GM19467 (cell line): Measurements from ENCODE around the gene HBS1L.

ENCODE experiments used
- ATAC-seq: cut with Tn5 transposase; IDR thresholded peaks from one replicate; pipeline ENCODE4 v1.9.1; 2021; ENCODE audit warnings: mild to moderate bottlenecking, moderate library complexity; ENCODE audit not compliant: unreplicated experiment

Gene HBS1L

DNA sequence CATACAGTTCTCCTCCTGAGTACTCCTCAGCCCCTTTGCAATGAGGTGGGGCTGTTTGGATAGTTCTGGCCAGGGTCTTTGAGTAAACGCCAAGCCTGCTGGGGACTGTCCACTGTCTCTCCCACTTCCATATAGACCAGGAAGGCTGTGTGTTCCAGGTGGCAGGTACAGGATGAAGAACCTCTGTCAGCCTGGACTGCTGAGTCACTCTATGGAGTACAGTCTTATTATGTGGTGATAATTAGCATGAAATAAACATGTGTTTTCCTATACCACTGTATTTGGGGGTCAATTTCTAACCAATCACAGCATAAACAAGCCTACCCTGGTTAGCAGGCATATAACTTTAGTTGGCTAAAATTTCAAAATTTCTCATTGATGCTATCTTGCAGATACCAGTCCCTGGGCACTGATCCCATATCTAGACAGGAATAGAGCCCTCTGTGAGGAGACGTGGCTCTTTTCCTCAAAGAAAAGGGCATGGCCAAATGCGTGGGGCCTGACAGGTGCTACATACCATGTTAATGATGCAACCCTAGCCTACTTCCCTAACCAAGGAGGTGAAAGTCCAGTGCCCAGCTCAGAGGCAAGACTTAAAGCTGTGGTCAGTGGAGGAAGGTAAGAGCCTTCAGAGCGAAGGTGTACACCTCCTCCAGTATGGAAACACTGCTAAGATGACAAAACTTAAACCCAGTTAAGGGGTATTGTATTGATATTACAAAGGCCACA is 100.2 kb downstream of the HBS1L start:
- ATAC-seq: no peak

DNA sequence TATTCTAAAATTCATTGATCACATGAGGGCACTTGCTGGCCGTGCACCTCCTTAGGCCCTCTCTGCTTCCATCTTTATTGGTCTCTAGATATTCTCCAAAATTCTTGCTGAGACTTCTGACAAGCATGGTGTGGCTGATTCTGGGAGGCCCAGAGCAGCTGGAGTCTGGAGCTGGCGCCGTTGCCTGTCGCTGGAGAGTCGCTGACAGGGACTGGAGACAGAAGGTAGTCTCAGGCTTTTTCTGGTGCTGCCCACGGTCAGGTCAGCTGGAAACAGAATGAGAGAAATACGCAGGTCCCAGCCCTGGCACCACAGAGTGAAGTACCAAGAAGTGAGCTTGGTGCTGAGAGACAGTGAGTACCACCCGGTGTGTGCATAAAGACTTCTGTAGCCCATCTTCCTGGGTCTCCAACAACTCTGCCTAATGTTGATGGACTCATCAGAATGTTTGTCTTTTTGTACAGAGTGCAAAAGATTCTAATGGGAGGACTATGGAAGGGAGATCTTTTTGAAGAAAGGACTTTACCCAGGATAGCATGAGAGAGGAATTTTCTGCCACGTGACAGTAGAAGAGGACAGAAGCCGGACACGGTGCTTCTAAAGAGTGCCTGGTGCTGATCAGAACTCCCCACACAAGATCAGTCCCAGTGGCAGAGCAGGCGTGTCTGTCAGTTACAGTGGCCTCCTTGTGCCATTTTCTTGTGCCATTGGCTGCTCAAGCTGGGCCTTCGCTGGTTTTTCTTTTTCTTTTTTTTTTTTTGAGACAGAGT is 102.9 kb downstream of the HBS1L start:
- ATAC-seq: no peak

DNA sequence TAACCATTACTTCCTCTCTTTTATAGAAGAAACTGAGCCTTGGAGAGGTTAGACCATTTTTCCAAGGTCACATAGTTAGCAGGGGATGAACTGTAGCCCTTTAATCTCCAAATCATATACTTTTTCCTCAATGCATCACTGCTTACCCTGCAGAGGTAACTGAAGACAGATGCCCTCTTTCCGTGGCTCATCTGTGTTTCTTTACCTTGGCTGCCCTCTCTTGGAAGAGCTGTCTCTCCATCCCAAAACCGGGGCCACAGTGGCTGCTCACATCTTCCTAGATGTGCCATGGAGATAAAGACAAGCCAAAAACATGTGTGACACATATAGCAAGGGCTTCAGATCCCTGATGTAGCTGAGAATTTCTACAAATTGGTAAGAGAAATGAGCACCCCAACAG is 104.1 kb downstream of the HBS1L start:
- no peak for ATAC-seq

DNA sequence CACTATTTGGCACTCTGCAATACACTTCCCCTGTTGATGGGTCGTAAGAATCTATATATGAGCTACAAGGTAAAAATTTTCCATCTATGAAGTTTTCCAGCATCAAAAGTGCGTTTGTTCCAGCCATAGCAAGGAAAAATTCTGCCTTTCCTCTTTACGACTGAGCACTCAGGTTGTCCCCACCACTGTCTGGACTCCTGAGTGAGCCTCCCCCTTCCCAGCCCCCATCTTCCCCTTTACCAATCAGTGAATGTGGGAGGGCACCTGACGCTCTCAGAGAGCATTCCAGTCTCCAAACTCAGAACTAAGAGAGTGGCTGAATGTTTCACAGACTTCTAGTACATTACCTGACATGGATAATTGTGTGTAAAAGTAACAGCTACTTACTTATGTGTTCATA is 104.7 kb downstream of the HBS1L start, which contains the start of gene ALDH8A1:
Gene ALDH8A1, minus strand, starts transcription at position 175 of the 400 bp plus-strand sequence. Its CDS starts 48 bp downstream, at position 127.
- no peak for ATAC-seq

DNA sequence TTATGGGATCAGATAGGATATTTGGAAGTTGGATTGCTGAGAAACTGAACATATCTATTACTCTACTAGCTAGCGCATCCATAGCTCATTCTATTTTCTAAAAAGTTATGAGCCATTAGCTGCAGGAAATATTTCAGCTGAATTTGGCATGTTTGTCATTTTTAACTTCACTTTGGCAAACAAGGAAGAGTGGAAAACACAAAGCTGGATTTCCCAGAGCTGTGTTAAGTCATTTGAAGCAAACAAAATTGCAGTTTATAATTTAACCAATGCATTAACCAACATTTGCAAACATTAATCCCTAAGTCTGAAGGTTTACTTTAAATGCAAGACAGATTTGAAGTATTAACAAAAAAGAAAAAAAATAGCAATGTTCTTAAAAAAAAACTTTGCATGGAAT is 105.9 kb downstream of the HBS1L start:
- no peak for ATAC-seq

DNA sequence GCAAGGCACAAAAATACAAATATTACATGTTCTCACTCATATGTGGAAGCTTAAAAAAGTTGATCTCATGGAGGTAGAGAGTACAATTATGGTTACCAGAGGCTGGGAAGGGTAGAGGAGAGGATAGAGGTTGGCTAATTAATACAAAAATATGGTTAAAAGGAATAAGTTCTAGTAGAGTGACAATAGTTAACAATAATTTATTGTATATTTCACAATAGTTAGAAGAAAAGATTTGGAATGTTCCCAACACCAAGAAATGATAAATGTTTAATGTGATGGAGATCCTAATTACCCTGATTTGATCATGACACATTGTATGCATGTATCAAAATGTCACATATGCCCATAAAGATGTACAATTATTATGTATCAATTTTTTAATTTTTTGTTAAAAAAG is 106.5 kb downstream of the HBS1L start:
- no peak for ATAC-seq

DNA sequence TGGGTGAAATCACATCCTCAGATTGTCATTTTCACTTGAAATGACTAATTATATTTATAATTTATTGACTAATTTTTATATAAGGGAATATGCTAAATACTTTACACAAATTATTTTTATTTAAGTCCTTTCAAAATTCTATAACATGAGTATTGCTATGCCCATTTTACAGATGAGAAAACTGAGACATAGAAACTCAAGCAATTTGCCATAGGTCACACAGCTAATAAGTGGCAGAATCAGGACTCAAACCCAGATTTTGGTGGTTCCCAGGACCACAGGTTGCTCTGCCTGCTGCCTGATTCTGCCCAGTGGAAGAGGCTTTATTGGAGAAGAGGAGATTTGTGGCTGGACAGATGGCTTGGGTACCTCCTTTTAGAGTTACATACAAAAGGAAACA is 109.6 kb downstream of the HBS1L start:
- ATAC-seq: no peak

DNA sequence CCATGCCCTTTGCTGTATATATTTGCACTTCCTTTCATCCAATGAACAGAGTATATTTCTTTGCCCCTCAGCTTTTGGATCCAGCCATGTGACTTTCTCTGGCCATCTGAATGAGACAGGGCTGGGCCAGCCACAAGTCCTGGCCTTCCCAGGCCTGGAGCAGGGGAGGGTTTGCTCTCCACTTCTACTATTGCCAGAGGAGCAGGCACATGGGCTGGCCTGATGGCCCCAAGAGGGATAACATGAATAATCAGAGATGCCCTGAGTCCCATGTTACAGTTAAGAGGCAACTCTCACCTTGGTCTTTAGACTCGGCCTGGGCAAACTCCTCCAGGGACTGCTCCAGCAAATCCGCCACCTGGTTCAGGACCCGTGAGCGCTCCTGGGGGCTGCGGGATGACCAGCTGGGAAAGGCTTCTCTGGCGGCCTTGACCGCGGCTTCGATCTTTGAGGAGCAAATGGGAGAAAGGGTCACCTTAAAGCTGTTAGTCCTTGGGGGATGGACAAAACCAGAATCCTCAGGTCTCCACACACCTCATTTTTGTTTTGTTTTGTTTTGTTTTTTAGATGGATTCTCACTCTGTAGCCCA is 111.0 kb downstream of the HBS1L start:
- ATAC-seq: no peak

DNA sequence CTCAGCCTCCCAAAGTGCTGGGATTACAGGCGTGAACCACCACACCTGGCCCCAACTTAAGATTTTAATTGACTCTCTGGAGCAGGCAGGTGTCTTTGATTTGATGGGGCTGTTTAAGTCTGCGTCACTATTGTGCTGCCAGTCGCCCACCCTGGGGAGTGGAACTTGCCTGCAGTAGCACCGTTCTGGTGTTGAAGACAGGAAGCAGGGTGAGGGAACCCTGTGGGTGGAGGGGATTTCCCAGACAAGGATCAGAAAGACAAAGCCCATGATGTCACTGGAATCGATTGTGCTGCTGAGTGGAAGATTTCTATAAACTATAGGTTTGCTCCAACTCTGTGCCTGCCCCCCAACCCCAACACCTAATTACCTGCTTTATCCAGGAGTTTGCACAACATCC is 115.7 kb downstream of the HBS1L start:
- no peak for ATAC-seq

DNA sequence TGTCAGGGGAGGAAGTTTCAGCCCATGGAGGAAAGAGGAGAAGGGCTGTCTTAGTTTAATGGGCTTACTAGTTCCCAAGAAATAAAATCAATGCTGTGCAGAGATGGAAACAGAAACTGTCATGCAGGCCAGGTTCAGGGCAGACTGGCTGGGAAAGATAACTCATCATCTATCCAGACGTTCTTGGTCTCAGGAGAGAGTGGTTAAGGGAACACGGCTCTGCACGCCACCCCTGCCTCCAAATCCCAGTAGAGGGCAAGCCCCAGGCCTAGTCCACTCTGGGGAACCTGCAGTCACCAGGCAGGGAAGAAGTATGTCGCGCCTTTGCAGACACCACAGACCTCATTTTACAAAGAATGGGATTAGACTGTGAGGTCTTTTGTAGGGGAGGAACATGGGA is 117.2 kb downstream of the HBS1L start:
- ATAC-seq: no peak

DNA sequence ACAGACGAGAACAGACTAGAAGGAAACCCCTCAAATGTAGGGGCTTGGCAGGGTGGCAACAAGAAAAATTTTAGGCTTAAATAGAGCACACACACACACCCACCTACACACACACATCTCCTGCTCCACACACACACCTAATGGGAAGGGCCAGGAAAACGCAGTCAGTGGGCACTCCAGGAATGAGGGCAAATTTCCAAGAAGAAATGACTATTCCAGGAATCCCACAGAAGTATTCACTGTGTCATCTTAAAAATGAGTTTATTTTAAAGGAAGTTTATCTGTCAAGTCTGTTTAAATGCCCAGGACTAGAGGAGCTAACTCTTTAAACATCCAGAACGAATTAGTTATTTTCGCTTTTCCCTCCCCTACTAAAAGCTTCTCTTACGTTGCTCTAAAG is 117.7 kb downstream of the HBS1L start:
- ATAC-seq: no peak

DNA sequence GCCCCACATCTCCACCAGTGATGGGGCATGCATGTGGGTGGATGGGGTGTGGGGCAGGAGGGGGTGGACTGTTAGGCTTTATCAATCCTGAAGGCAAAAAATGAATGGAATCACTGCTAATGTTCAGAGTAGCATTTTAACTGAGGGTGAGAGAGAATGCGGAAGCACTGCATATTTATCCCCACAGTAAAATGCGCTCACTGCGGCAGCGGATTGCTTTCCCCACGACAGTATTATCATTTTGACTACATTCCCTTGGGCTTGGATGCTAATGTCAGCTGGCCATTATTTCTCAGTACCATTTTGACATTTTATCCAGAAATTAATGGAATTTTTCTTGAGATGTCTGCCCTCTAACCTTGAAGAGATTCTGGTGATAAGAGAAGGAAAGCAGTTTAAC is 118.1 kb downstream of the HBS1L start:
- no peak for ATAC-seq

DNA sequence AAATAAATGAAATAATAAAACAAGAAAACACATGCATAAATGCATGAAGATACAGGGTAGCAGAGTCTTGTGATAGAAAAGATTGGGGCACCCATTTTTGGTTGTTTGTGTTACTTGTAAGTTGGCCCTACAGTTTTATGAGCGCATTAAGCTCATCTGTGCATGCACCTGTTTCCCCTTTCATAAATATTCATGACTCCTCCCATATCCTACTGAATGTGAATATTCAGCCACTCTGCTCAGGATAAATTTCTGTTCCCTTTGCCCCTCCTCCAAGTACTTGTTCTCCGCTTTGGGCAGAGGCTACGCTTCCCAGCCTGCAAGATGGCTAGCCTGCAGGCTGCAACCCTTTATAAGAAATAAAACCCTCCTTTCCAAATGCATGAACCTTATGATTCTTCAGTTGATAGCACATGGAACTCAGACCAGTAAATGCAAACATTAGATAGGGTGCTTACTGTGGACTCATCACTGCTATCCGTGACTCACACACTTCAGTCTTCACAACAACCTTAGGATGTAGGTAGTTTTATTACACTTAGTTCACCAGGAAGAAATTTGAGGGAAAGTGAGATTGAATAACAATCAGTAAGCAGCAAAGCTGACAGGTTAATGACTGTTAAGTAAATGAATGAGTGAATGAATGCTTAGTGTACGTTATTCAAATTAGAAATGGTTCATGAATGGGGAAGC is 119.7 kb downstream of the HBS1L start:
- no peak for ATAC-seq

DNA sequence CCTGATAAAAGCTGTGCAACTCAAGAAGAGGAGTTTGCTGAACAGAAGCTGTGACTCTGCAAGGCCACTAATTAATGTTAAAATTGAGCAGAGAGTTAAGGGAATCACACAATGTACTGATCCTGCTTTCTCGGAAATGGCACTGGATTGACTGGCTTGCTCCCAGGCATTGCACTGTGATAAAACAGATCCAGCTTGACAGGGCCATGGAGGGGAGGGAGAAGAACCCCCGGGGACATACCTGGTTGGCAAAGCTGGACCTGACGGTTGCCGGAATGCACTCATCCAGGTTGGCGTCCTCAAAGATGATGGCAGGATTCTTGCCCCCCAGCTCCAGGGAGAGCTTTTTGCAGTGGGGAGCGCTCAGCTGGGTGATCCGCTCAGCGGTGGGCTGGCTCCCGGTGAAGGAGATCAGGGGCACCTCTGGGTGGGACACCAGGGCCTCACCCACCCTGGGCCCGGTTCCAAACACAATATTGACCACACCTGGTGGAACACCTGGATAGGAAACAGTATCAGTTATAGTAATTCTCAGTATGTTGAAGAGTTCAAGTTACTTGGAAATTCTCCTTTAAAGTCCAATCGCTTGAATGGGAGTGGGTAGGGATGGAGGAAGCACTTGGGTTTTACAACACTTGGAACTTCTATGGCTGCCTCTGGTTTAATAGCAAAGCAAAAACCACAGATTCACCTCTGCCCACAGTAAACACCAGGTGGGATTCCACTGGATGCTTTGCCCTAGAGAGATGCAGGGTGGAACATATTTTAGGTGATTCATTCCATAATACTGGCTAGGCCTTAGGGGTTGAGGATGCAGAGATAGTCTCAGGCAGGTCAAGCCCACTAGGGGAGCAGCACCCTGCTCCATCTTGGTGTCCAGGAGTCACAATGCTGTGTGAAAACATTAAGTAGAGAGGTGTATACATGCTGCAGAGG is 121.8 kb downstream of the HBS1L start:
- ATAC-seq: no peak

DNA sequence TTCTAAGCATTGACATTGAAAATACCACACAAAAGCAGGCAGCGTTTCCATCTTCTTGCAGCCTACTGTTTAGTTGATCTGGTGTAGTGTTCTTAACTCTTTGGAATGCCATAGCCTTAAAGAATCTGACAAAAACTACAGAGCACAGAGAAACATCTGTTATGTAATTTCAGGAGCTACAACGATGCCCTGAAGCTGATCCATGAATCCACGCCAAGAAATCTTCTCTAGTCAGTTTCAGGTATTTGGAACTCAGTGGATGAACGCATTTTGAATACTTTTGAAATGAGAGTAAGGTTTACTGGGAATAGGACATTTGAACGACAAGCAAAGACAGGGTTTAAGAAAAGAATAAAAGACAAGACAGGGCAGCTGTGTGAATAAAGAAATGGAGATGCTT is 122.5 kb downstream of the HBS1L start:
- no peak for ATAC-seq

DNA sequence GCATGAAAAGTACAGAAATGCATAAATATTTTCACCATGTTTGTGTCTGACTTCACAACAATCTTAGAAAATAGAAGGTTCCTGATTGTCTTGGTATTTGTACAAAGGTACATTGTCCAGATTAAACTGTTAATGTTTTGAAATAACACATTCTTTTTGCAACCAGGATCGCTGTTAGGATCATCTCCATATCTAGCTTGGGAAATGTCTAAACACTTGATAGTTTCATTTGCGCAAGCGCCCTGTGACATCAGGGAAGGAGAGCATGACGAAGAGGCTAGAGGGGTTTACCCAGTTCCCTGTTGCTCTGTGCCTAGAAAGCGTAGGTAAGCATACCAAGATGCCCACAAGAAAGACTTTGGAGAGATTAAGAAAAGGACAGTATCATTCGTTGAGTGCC is 124.2 kb downstream of the HBS1L start:
- no peak for ATAC-seq

DNA sequence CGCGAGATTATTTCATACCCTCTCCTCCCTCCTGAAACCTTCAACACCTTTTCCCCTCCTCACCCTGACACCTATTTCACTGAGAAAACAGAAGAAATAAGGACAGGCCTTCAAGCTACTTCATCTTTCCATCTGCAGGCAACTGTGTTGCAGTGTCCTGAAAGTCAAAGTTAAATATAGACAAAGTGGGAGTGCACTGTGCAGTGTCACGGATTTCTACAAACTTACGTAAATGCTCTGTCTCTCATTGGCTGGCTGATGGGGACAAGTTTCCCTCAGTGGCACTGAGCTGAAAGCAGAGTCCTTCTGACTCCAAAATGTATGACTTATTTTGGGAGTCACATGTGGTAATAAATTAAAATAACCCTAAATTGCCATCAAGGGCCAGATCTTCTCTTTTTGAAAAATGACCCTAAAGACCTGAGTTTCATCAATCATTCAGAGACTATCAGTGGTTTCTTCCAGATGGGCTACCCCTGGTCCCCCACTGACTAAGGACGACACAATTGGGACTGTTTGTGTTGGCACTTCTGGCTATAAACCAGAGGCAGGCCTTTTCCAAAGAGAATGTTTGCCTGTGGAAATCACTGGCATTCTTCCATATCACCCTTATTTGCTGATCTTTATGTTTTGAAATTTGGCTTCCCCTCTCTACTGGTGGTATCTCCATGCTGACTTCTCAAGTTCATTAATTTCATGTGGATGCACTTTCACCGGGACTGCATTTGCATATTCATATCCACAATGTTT is 126.3 kb downstream of the HBS1L start:
- no peak for ATAC-seq

DNA sequence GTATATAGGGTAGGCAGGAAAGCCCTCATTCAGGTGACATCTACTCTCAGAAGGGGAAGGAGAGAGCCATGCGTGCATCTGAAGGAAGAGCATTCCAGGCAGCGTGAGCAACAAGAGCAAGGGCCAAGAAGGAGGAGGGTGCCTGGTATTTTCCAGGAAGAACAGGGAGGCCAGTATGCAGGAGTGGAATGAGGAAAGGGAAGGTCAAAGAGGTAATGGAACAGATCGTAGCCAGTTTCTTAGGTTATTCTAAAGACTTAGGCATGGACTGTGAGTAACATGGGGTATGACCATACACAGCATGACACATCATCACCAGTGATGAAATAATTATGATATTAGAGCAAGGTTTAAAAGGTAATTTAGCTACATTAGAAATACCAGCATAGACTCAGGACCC is 128.8 kb downstream of the HBS1L start:
- ATAC-seq: no peak

DNA sequence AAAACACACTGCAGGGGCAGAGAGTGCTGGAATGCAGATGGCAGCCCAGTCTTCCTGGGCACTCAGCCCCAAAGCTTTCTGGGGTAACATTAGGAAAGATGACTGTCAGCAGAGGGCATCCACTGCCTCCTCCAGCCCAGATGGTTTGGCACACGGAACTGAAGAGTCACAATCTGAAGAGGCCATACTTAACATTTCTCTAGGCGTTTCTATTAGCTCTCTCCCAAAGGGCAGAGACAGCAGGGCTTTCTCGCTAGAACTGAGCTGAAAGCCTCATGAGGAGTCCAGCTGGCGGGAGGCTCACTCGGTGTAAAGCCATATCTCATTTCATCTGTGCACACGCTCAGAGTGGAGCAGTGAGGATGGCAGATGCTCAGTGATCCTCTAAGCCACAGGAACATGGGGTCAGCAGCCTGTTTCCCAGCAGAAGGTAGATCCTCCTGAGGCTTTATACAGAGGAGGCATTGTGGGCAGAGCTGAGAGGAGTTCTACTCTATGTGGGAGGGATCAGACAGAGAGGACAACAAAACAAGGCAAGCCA is 132.8 kb downstream of the HBS1L start:
- ATAC-seq: no peak
